GM18508 (cell line): Measurements from ENCODE around the gene ZNF69.
"Not testable (repeated sequence)": the region's sequence is repeated elsewhere in the genome, so short reads cannot be mapped to it uniquely, and the experiment has no call there.

Source experiments
- ATAC-seq: cut with Tn5 transposase; IDR thresholded peaks from one replicate; pipeline ENCODE4 v1.9.1; 2021; ENCODE audit warnings: moderate number of reproducible peaks; ENCODE audit not compliant: insufficient read depth, unreplicated experiment

The ZNF69 gene

GRCh38 chr19:11887611-11888531 is at the start of gene ZNF69:
Gene ZNF69 (plus strand): TSS chr19:11887782. CDS start chr19:11887924, 142 bp downstream.
- ATAC-seq: no peak

- ATAC-seq: no peak
Observed at GRCh38 chr19:11843722-11844121, 43.9 kb upstream of the ZNF69 start.

- not testable (repeated sequence) for ATAC-seq
Observed at GRCh38 chr19:11847615-11848014, 40.0 kb upstream of the ZNF69 start.

GRCh38 chr19:11848200-11848593 is 39.4 kb upstream of the ZNF69 start:
- no peak for ATAC-seq

GRCh38 chr19:11848594-11849469 is 38.8 kb upstream of the ZNF69 start, which contains the start of gene ZNF439:
Gene ZNF439 (plus strand): TSS chr19:11848726. CDS start chr19:11848868, 142 bp downstream.
- no peak for ATAC-seq

GRCh38 chr19:11850289-11850688 is 37.3 kb upstream of the ZNF69 start:
- not testable (repeated sequence) for ATAC-seq

GRCh38 chr19:11853358-11853757 is 34.2 kb upstream of the ZNF69 start:
- no peak for ATAC-seq

GRCh38 chr19:11856596-11857250 is 30.9 kb upstream of the ZNF69 start:
- ATAC-seq: no peak

GRCh38 chr19:11860721-11861120 is 26.9 kb upstream of the ZNF69 start:
- ATAC-seq: no peak

GRCh38 chr19:11861301-11861700 is 26.3 kb upstream of the ZNF69 start:
- no peak for ATAC-seq

- ATAC-seq: not testable (repeated sequence)
Observed at GRCh38 chr19:11867766-11868165, 19.8 kb upstream of the ZNF69 start.

- no peak for ATAC-seq
Observed at GRCh38 chr19:11868188-11868587, 19.4 kb upstream of the ZNF69 start.

- no peak for ATAC-seq
Observed at GRCh38 chr19:11872624-11873023, 15.0 kb upstream of the ZNF69 start.

- no peak for ATAC-seq
Observed at GRCh38 chr19:11873762-11874161, 13.8 kb upstream of the ZNF69 start.

GRCh38 chr19:11879687-11880266 is 7.8 kb upstream of the ZNF69 start:
- ATAC-seq: not testable (repeated sequence)

GRCh38 chr19:11880598-11880997 is 7.0 kb upstream of the ZNF69 start:
- no peak for ATAC-seq

GRCh38 chr19:11881151-11881800 is 6.3 kb upstream of the ZNF69 start:
- no peak for ATAC-seq

- ATAC-seq: no peak
Observed at GRCh38 chr19:11882606-11883005, 5.0 kb upstream of the ZNF69 start.

GRCh38 chr19:11887234-11887610 is 360 bp upstream of the ZNF69 start:
- no peak for ATAC-seq

GRCh38 chr19:11889901-11890300 is 2.3 kb downstream of the ZNF69 start:
- ATAC-seq: not testable (repeated sequence)
